Measurements from ENCODE around the gene TMEM253. TPM values are rescaled to one million over a fixed set of nuclear protein-coding genes. Genes with fewer than 3 reads are reported as not detected.

TMEM253 gene
- total RNA-seq, 2 donors from 2014 or later: 1.3 TPM; not detected in 1

GRCh38 chr14:21055432-21056117, 45.3 kb upstream of the TMEM253 start:
- Histone ChIP-seq H3K27ac (peak overlapping the region in 3 of 4 donors; percentile 14 to 76 (median 59)), H3K4me3 (no peak overlapping the region), H3K4me1 (peaks cover 39% of the 10 kb centered on the region), H3K27me3 (no peaks in the 10 kb centered on the region), H3K9me3 (no peaks in the 10 kb centered on the region), H3K36me3 (replicated peaks in 1 of 2; ENCODE audit: insufficient read depth in 1 of 2, low read depth in 2 of 2) (no peaks in the 10 kb centered on the region)
- 24 to 25% methylated on average over 5 of the region's 5 CpGs for WGBS, 2 donors
- DNase-seq: peak in 3 of 4 donors; percentile 29 to 50 (median 45)
- ATAC-seq: peak; percentile 75
- no peak for TF ChIP-seq POLR2A (IDR thresholded peaks at IDR 0.05)
- TF ChIP-seq, protein P1, sequence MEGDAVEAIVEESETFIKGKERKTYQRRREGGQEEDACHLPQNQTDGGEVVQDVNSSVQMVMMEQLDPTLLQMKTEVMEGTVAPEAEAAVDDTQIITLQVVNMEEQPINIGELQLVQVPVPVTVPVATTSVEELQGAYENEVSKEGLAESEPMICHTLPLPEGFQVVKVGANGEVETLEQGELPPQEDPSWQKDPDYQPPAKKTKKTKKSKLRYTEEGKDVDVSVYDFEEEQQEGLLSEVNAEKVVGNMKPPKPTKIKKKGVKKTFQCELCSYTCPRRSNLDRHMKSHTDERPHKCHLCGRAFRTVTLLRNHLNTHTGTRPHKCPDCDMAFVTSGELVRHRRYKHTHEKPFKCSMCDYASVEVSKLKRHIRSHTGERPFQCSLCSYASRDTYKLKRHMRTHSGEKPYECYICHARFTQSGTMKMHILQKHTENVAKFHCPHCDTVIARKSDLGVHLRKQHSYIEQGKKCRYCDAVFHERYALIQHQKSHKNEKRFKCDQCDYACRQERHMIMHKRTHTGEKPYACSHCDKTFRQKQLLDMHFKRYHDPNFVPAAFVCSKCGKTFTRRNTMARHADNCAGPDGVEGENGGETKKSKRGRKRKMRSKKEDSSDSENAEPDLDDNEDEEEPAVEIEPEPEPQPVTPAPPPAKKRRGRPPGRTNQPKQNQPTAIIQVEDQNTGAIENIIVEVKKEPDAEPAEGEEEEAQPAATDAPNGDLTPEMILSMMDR (IDR thresholded peaks at IDR 0.05): peak in 2 of 7 experiments; percentile 10 to 18
- intact Hi-C loops (cut with DNase I): no loop called here

GRCh38 chr14:21056520-21057163, 44.2 kb upstream of the TMEM253 start:
- Histone ChIP-seq H3K27ac (peak overlapping the region in 2 of 4 donors; percentile 47 to 76), H3K4me1 (peaks cover 49% of the 10 kb centered on the region), H3K36me3 (replicated peaks in 1 of 2; ENCODE audit: insufficient read depth in 1 of 2, low read depth in 2 of 2) (no peaks in the 10 kb centered on the region), H3K9me3 (no peaks in the 10 kb centered on the region), H3K4me3 (no peak overlapping the region), H3K27me3 (no peaks in the 10 kb centered on the region)
- ATAC-seq (no peak), DNase-seq (no peak)
- WGBS, 2 donors: 76 to 82% methylated on average over 10 of the region's 10 CpGs
- intact Hi-C loops (cut with DNase I): no loop called here
- TF ChIP-seq POLR2A (IDR thresholded peaks at IDR 0.05): no peak
- TF ChIP-seq, protein P1 (IDR thresholded peaks at IDR 0.05): no peak

DNA sequence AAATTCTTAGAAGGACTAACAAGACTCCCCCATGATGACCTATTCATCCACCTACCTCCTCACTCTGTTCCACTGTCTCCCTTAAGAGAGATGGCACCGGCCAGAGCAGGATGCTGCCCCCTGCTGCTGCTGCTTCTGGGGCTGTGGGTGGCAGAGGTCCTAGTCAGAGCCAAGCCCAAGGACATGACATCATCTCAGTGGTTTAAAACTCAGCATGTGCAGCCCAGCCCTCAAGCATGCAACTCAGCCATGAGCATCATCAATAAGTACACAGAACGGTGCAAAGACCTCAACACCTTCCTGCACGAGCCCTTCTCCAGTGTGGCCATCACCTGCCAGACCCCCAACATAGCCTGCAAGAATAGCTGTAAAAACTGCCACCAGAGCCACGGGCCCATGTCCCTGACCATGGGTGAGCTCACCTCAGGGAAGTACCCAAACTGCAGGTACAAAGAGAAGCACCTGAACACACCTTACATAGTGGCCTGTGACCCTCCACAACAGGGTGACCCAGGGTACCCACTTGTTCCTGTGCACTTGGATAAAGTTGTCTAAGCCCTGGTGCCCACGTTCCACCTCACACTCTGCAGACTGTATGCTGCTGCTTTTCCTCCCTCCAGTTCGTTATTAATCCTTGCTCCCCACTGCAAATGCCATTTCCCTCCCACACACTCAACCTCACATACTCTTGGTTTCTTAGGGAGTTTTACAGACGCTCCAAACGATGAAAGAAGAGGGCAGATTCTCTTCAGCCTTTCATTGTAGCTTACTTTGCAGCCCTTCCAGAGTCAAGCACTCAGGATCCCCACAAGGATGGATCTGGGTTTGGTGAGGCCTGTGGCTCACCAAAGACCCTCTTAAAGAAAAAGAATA, 42.8 kb upstream of the TMEM253 start, which contains the start of gene RNASE8:
Gene RNASE8, plus strand, starts transcription at position 20 of the 873 bp plus-strand sequence. Its CDS starts 71 bp downstream, at position 91.
- peaks cover 54% of the 10 kb centered on the region for H3K4me1 ChIP-seq
- no peak within 1 kb of the TSS for H3K4me3 ChIP-seq
- peak within 1 kb of the TSS in 2 of 4 donors; percentile 47 to 76 for H3K27ac ChIP-seq
- H3K36me3 ChIP-seq (replicated peaks in 1 of 2; ENCODE audit: insufficient read depth in 1 of 2, low read depth in 2 of 2): no peaks in the 10 kb centered on the region
- no peaks in the 10 kb centered on the region for H3K27me3 ChIP-seq
- H3K9me3 ChIP-seq: no peaks in the 10 kb centered on the region
- DNase-seq (no peak), ATAC-seq (no peak)
- TF ChIP-seq, protein P1 (IDR thresholded peaks at IDR 0.05): no peak
- no peak for TF ChIP-seq POLR2A (IDR thresholded peaks at IDR 0.05)
- intact Hi-C loops (cut with DNase I): no loop called here
- WGBS, 2 donors: 70 to 75% methylated on average over 6 to 8 of the region's 8 CpGs

- no peak overlapping the region for H3K4me3 ChIP-seq
- H3K27ac ChIP-seq: no peak overlapping the region
- intact Hi-C loops (cut with DNase I): no loop called here
- ATAC-seq (no peak), DNase-seq (no peak)
- WGBS, 2 donors: 91 to 92% methylated on average over 5 of the region's 5 CpGs
- no peaks in the 10 kb centered on the region for H3K36me3 ChIP-seq (replicated peaks in 1 of 2; ENCODE audit: insufficient read depth in 1 of 2, low read depth in 2 of 2)
- no peaks in the 10 kb centered on the region for H3K9me3 ChIP-seq
- TF ChIP-seq, protein P1 (IDR thresholded peaks at IDR 0.05): no peak
- no peak for TF ChIP-seq POLR2A (IDR thresholded peaks at IDR 0.05)
- no peaks in the 10 kb centered on the region for H3K27me3 ChIP-seq
- peaks cover 53% of the 10 kb centered on the region for H3K4me1 ChIP-seq
Observed at GRCh38 chr14:21058903-21059302, 42.0 kb upstream of the TMEM253 start.
